Activated CD4-positive, alpha-beta T cell treated with anti-CD3 and anti-CD28 coated beads, Interleukin-10, Interleukin-2, amounts not matched to agents 100 ng/mL and 50 ng/mL, durations not matched to agents 16 hours and 8 hours (primary cell): Measurements from ENCODE around the gene C2orf92.
"Not testable (repeated sequence)": the region's sequence is repeated elsewhere in the genome, so short reads cannot be mapped to it uniquely, and the experiment has no call there.

ENCODE experiments used
- DNase-seq: peaks from one replicate; pipeline ENCODE4 v3.0.0-alpha.2; 2020

C2orf92 gene

DNA sequence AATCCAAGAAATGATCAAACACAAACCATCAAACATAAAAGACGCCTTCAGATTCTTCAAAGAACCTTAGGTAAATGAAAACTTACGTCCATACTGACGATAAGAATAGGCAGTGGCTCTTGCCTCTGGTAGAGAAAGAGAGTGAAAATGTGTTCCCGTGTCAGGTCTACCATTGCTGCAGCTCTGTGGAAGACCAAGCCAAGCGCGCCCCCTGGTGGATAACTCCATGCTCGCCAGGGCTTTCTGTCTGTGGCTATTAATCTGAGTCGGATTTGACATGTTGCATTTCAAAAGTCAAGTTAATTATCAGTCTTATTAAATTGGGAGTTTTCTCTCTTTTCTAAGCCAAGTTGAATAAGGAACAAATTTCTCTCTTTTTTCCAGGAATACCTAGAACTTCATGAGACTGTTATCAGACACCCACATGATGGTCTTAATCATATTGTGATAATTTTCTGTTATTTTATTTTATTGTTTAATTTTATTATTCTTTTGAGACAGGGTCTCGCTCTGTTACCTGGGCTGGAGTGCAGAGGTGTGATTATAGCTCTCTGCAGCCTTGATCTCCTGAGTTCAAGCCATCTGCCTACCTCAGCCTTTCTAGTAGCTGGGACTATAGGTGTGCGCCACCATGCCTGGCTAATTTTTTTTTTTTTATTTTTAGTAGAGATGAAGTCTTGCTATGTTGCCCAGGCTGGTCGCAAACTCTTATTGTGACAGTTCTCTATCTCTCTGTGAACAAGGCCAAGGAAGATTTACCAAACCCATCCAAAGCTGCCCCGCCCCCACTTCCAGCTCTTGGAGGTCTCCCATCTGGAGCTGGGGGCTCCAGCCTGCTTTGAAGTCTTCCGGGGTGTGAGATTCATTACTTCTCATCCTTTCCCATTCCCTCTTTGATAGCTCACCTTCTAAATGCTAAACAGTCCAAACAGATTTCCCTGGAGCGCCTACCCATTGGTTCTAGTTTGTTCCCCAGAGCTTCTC is 28.0 kb downstream of the C2orf92 start:
- DNase-seq = peak; percentile 93

DNA sequence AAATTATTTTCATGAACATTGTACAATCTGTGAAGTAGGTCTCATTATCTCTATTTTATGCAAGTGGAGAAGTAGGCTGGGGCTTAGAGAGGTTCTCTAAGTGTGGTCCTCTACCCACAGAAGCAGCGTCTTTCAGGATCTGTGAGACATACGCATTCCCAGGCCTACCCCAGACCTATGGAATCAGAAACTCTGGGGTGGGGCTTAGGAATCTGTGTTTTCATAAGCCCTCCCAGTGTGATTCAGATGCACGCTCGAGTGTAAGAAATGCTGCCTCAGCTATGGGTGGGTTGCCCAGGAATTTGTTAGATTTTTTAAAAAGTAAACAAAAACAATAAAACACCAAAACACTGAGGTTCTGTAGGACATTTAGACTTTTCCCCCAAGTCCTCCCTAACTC is 29.0 kb downstream of the C2orf92 start:
- DNase-seq = no peak

DNA sequence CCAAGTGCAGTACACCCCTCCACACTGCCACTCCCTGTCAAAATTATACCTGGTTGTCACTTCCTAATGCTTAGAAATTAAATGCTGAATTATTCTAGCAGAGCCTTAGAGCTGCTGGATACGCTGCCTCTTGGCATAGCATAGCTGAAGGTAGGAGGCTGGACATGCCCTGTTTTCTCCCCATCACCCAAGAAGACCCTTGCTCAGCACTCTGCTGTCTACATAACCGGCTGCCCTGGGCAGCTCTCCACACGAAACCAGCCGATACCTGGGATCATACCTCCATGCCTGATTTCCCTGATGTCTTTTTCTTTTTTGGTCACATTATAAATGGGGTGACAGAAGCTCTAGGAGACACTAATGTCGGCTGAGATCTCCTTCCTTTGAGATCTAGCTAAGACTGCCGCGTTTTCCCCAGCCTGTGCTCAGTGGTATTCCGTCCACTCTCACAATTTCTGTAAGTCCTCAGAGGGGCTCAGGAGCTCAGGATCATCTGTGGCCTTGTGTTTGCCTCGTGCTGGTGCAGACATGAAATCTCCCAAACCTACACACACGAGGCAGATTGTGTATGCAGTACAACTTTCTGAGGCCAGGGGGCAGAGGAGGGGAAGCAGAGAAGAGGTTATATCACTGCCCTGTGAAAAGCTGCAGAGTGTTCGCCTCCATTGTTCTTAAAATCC is 30.4 kb downstream of the C2orf92 start:
- DNase-seq = peak; percentile 76

DNA sequence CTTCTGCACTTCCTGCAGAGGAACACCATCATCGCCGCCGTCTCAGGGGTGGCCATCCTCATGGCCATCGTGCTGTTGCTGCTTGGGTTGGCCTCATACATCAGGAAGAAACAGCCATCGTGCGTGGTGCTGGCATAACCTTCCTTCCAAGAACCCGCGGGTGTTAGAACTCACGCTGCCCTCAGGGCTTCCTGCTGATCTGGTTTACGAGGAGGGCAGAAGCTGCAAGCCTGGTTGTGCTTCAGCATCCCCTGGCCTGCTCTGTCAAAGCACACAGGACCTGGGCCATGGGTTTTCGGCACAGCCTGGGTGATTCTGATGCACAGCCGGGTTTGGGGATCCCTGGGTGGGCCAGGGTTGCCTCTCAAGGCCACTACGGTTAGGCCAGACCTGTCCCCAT is 31.7 kb downstream of the C2orf92 start:
- DNase-seq = no peak

DNA sequence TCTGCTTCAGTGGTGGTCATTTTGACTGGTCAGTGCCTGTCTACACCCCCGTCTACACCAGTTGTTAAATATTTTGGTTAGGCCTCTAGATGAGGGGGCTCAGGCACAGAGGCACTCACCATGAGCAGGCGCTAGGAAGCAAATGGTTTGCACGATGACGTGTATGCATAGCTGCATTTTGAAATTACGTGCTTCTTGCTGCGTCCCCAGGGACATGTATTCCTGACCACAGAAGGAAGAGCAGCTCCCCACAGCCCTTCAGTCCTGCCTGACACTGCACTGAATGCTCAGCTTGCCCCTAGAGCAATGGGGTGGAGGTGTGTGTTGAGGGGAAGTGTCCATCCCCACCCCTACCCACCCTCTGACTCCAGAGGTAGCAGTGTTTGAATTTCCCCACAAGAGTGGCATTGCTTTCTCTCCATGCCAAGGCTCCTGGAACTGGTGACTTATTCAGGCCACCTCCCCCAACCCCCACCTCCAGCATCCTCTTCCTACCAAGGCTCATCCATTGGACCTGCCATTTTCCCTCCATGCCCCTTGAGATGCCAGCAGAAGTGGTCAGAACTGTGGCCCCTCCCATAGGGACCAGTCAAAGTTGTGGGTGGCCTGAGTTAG is 32.4 kb downstream of the C2orf92 start:
- DNase-seq = no peak

DNA sequence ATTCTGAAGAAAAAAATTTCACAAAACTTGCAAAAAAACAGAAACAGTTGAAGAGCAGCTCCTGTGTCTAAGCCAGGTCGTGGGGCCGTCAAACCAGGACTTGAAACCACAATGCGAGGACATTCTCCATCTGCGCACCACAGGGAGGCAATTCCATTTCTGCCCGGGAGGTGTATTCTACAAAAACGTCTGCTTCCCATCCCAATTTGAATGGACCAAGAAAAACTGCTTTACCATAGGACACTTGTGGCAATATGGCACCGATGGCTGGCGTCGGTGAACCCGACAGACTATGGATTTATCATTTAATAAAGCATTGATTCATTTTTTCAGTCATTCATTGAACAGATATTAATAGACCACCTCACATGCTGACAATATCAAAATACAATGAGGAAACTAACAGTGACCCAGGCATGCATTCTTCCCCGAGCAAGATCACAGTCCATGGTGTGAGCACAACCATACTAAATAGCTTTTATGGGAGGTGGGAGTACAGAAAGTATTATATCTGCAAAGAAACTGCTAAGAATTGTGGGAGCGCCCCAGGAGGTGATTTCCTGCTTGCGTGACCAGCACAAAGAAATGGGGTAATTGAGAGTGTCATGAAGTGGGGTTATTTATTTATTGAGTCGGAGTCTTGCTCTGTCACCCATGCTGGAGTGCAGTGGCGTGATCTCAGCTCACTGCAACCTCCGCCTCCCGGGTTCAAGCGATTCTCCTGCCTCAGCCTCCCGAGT is 33.4 kb downstream of the C2orf92 start:
- no peak for DNase-seq

DNA sequence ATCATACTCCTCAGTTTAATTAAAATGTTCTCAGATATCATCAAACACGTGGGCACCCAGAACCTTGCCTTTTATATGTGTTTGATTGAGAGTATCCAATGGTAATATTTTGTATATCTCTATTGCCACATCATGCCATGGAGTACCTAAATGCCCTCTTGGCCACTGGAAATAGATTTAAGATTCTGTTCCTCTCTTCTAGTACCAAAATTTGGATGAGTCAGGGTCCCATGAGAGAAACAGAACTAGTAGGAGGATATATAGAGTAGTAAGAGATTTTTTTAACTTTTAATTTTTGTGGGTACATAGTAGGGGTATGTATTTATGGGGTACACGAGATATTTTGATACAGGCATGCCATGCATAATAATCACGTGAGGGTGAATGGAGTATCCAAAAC is 34.2 kb downstream of the C2orf92 start:
- DNase-seq = no peak

DNA sequence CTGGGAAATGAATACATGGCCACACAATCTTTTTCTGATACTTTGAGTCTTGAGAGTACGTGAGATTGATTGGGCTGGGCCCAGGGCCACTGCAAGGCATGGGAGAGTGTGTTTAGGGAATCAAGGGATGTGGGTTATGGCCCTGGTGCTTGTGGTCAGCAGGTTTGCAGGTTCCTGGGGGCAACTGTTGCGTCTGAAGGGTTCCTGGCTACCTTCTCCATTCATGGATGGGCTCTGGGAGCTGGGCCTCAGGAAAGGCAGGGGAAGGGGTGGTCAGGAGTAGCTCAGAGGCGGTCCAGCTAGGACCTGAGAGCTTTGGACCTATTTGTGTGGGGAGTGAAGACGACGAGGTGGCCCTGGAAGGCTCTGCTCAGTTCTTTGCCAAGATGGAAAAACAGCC is 35.5 kb downstream of the C2orf92 start:
- DNase-seq = no peak

DNA sequence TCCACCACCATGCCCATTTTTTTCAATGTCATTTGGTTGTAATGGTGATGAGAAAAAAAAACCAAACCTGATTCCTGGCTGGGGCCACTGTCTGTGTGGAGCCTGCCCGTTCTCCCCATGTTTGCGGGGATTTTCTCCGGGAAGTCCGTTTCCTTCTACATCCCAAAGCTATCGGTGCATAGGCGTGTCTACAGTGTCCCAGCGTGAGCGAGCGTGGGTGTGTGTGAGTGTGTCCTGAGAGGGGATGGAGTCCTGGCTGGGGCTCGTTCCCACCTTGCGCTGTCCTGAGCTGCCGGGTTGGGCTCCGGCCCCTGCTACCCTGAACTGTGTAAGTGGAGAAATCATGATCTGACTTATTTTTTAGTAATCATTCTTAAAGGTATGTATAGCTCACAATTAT is 36.6 kb downstream of the C2orf92 start:
- DNase-seq = no peak

DNA sequence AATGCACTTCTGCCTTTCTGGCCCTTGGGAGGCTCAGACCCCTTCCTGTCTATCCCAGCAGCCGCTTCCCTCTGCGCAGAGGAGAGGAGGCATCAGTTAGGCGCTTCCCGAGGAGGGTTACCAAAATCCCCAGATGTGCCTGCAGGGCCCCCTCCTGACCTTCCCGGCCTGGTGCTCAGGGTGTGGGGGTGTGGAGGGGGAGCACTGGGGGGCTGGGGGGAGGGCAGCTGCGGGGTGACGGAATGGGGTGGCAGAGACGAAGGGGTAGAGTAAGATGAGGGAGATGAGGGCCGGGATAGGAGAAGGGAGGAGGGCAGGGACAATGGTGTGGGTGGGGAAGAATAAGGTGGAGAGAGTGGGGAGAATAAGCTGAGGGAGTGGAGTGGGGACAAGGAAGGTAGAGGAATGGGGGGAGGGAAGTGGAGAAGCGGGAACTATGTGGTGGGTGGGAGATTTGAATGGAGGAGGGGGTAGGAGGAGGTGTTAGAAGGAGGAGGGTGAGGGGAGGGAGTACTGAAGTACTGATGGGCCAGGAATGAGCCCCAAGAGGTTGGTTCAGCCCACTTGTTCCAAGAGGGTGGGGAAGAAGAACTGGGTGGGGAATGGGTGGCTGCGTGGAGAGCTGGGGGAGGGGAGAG is 37.3 kb downstream of the C2orf92 start:
- DNase-seq = no peak

DNA sequence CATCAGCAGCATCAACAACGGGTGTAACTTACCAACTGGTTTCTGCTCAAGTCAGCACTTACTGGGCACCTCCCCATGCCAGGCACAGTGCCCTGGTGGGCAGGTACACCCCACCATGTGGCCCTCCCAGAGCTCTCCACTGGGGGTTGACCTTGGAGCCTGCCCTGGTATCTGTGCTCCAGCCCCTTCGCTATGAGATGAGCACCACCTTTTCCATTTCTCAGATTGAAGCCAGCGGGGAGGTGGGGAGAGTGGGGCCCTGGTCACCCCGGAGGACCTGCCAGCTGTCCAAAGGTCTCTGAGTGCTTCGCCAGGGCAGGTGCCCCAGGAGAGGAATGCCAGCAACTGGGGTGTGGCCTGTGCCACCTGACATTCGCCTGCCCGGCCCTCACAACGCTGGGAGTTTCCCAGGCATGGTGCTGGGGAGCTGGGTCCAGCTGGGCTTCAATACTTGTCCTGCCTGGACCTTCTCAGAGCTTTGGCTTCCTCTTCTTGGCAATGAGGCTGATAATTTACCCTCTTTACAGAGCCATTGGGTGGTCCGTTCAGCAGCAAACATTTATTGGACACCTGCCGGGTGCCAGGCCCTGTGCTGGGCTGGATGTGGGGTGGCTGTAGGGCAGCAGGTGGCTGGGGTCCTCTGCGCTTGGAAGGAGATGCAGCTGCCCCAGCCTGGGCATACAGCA is 38.0 kb downstream of the C2orf92 start:
- no peak for DNase-seq

DNA sequence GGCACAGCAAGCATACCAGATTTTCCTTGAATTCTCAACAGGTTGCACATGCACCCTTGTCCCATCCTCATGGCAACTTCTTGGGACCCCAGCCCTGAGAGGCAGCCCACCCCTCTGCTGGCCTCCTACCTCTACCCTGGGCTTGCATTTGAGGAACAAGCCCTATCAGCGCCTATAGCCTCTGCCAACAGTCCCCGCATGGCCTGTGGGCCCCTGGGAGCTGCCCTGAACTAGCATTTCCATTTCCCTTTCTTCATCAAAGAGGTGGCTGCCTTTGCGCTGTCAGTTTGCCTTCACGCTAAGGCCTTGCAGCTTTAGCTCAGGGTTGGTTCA is 38.5 kb downstream of the C2orf92 start:
- no peak for DNase-seq

DNA sequence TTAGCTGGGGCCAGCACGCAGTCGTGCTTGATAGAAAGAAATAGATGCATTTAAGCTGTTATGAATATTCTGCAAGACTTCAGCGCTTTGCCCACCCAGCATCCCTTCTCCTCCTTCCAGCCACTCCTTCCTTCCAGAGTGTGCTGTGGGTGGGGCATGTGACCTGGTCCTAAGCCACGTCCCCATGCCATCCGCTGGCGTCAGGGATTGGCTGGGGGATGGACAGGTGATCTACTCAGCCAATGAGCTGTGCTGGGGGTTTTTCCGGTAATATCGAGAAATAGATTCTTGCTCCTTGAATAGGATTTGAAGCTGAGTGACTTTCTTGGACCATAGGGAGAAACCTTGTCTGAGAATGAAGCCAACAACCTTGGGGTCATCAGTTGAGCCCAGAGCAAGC is 39.1 kb downstream of the C2orf92 start:
- DNase-seq = no peak

DNA sequence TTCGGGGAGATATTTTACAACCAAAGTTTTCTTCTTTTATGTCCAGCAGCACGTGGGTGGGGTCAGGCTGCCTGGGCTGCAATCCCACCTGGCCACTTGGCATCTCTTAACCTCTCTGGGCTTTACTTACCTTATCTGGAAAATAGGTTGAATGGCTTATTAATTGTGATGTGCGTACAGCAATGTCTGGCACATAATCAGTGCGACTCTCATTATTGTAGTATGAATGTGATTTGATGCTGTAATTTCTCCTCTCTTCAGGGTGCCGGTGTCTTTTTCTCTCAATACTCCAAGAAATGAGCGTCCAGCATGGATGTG is 41.8 kb downstream of the C2orf92 start:
- no peak for DNase-seq

DNA sequence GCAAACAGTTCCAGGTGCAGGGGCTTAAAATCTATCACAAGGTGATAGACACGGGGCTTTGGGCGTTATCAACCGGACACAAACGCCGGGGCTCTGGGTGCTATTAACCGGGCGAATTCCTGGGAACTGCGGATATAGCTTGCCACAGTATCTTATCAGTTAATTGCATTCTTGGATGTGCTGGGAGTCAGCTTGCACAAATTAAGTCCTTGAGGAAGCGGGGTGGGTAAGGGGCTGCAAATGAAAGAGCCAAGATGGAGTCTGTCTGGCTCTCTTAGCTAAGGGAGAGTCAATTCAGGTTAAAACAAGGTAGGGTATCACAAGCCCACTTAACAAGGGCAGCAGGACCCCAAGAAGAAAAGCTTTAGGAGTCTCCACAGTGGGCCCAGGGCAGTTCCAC is 42.7 kb downstream of the C2orf92 start:
- DNase-seq = not testable (repeated sequence)

DNA sequence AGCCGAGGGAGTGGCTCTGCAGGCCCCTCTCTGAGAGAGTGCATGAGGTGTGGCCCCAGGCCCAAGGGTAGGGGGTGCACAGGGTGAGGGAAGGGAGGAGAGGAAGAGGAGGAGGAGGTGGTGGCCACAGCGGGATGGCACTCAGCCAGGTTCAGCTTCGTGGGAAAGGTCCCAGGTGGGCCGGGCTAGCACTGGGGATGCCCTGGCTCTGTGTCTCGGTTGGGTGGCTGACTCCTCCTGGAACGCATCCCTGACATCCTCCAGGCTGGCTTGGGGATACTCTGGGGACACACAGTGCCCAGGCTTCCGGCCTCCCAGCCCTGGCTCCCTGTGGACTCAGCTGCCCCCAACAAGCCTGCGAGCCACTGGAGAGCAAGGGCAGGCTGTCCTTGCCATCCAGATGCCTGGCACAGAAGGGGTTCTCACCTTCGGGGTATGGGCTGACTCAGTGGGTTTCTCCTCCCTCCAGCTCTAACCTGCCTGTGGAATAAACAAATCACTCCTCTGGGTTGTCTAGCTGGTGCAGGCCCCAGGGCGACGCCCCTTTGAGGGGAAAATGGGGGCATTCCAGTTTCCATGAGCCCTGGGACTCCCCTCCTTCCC is 43.3 kb downstream of the C2orf92 start:
- peak; percentile 49 for DNase-seq

DNA sequence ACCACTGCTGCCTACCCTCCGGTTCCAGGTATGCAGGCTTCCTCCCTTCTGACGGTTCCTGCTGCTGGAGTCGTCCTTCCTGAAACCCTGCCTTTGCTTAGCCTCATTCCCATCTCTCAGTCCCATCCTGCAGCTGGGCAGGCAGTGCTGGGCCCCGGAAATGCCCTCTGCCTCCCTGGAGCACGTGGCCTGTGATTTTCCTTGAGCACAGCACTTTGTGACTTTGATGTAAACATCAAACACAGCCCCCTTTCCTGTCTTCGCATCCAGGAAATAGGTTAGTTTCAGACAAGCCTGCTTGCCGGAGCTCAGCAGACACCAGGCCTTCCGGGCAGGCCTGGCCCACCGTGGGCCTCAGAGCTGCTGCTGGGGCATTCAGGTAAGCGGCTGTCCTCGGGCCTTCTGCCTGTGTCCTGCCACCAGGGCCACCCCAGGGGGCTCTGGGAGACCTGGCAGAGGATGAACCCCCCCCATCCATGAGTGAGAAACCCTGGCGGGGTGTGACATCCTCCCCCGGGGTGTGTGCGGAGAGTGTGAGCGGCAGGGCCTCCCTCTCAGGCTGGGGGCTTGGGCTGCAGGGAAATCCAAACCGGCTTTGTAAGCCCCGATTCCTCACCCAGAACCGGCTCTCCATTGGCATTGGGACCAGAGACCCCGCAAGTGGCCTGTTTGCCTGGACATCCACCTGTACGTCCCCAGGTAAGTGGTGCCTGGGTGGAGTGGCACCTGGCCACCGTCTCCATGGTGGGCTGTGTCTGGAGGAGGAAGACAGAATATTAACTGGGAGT is 44.0 kb downstream of the C2orf92 start, which contains the start of gene ZAP70:
ZAP70 (plus strand) TSS at position 281 of the 788 bp plus-strand sequence. CDS start 10,461 bp downstream, outside the sequence.
- peak; percentile 85 for DNase-seq

DNA sequence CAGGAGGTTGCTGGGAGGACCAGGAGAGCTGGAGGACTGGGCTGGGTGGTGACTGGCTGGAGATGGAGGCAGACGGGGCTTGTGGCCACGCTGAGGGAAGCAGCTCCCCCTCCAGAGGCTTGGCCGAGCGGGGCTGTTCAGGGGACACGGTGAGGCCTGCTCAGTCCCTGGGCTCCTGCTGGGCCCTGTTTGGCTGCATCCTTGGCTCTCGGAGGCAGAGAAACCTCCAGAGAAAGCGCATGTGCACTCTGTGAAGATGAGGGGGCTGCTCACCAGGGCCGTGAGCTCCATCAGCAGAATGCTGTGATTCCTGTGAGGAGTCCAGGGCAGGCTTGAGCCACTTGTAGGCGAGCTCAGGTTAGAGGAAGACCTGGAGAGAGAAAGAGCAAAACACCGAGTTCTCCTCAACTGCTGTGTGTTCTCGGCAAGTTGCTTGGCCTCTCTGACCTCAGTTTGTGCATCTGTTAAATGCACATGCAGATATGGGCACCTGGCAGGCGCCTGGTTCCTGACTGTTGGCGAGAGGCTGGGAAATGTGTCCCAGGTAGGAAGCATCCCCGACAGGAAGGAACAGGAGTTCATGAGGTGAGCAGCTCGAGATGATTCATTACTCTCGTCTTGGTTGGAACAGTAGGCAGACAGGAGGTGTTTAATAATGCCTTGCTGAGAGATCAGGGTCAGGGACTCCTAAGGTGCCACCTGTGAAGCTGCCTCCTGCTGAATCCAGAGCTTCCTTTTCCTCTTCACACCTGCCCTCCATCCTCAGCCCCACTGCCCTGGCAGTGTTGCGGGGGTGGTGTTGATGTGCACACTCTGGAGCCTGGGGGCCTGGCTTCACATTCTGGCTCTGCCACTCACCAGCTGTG is 44.8 kb downstream of the C2orf92 start:
- peak; percentile 56 for DNase-seq

DNA sequence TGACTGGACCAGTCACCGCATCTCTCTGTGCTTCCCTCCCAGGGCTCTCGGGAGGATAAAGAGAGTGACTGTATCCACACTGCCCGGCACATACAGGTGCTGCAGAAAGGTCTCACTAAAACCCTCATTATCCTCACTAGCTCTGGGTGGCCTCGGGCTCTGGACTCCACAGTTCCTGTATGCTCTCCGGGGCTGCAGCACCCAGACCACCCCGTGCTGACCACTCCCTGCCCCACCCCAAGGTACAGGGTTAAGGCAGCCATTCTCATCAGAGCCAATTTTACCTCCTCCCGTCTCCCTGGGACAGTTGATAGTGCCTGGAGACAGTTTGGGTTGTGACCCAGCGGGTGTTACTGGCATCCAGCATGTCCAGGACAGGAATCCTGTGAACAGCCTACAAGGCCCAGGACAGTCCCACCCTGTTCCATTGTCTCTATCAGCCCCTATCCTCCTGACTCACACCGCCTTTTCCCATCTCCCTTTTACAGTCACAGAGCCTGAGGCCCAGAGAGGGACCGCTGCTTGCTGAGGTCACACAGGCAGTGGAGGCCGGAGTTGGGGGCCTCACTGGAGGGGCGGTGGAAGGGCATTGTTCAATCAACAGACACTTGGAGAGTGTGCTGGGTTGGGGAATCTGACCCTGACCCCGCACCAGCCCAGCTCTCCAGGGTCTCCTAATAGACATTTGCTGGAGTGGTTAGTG is 45.6 kb downstream of the C2orf92 start:
- no peak for DNase-seq
